Fibroblast of lung (primary cell): Measurements from ENCODE around the gene OR2V1. TPM values are rescaled to one million over a fixed set of nuclear protein-coding genes. Genes with fewer than 3 reads are reported as not detected.
"Not testable (repeated sequence)": the region's sequence is repeated elsewhere in the genome, so short reads cannot be mapped to it uniquely, and the experiment has no call there.

Source experiments
- DNase-seq, 2 donors: peaks; one replicate each; pipeline versions ENCODE4 v3.0.0 to v3.0.0-alpha.2; 2010; ENCODE audit warnings: low read depth in 2 of 2
- H2AFZ ChIP-seq: 2 replicates; pipeline ENCODE4 v1.5.1; 2012; ENCODE audit warnings: low read length, control low read depth, inconsistent platforms
- H3K27ac ChIP-seq: 2 replicates; pipeline ENCODE4 v1.5.1; 2011; ENCODE audit warnings: low read length, control low read depth; ENCODE audit not compliant: insufficient read depth
- H3K27me3 ChIP-seq: 2 replicates; pipeline ENCODE4 v1.5.1; 2011; ENCODE audit warnings: mild to moderate bottlenecking, low read length; ENCODE audit not compliant: control insufficient read depth, insufficient read depth
- H3K36me3 ChIP-seq: 2 replicates; pipeline ENCODE4 v1.5.1; 2011; ENCODE audit warnings: low read length; ENCODE audit not compliant: control insufficient read depth, insufficient read depth
- H3K4me1 ChIP-seq: 2 replicates; pipeline ENCODE4 v1.5.1; 2011; ENCODE audit warnings: low read length; ENCODE audit not compliant: control insufficient read depth, insufficient read depth; ENCODE audit errors: extremely low read depth
- H3K4me2 ChIP-seq: 2 replicates; pipeline ENCODE4 v1.5.1; 2011; ENCODE audit warnings: low read length, control low read depth; ENCODE audit not compliant: insufficient read depth; ENCODE audit errors: extremely low read depth
- H3K4me3 ChIP-seq, 4 experiments: fragments of 200-600 bp in 1 of 4; sonication (generic) in 1 of 4; replicated peaks in 1 of 4; 2 replicates each; pipeline ENCODE4 v1.5.1; 2011 to 2016; ENCODE audit warnings: low read length in 4 of 4, low read depth in 3 of 4, mild to moderate bottlenecking in 3 of 4, control low read depth in 2 of 4, inconsistent platforms in 1 of 4, mixed read lengths in 1 of 4; ENCODE audit not compliant: insufficient read depth in 1 of 4; ENCODE audit errors: control extremely low read depth in 1 of 4
- H3K79me2 ChIP-seq: 2 replicates; pipeline ENCODE4 v1.5.1; 2012; ENCODE audit warnings: mild to moderate bottlenecking, low read length, inconsistent platforms; ENCODE audit not compliant: control insufficient read depth, insufficient read depth
- H3K9ac ChIP-seq: 2 replicates; pipeline ENCODE4 v1.5.1; 2011; ENCODE audit warnings: mild to moderate bottlenecking, low read length, control low read depth; ENCODE audit not compliant: insufficient read depth
- H3K9me3 ChIP-seq: 2 replicates; pipeline ENCODE4 v1.5.1; 2012; ENCODE audit warnings: low read depth, low read length; ENCODE audit not compliant: control insufficient read depth, insufficient read depth
- H4K20me1 ChIP-seq: 2 replicates; pipeline ENCODE4 v1.5.1; 2011; ENCODE audit warnings: low read length; ENCODE audit not compliant: control insufficient read depth, insufficient read depth; ENCODE audit errors: extremely low read depth
- EZH2 ChIP-seq: IDR thresholded peaks from 2 replicates; pipeline ENCODE4 v1.5.1; 2012; ENCODE audit warnings: low read length, control low read depth, mild to moderate bottlenecking; ENCODE audit errors: missing control alignments
- polyA plus RNA-seq, 2 donors: library from polyadenylated mRNA; depleted of rRNA in 1 of 2; stranded (reverse) in 1 of 2; unstranded in 1 of 2; fragments of >200 nt; gene quantifications; 2 replicates each; pipeline ENCODE4 v1.2.1, GENCODE V29; 2011 to 2012; ENCODE audit warnings: missing spikeins in 1 of 2
- total RNA-seq: library from RNA; depleted of rRNA; stranded (reverse); fragments of >200 nt; gene quantifications from 2 replicates; pipeline ENCODE4 v1.2.1, GENCODE V29; 2014
- TF ChIP-seq, protein P1 (sequence below), 2 donors: IDR thresholded peaks in 1 of 2; conservative IDR thresholded peaks in 1 of 2; 1 replicate in 1 of 2; 2 replicates in 1 of 2; pipeline ENCODE4 v1.5.1; 2011 to 2012; ENCODE audit warnings: low read length in 2 of 2, control low read depth in 1 of 2, inconsistent platforms in 1 of 2, low read depth in 1 of 2, mild to moderate bottlenecking in 1 of 2

Gene OR2V1
- total and polyA plus RNA-seq, 2 donors (not counting 1 experiment from before 2014, with no cell fraction given), result not detected

DNA sequence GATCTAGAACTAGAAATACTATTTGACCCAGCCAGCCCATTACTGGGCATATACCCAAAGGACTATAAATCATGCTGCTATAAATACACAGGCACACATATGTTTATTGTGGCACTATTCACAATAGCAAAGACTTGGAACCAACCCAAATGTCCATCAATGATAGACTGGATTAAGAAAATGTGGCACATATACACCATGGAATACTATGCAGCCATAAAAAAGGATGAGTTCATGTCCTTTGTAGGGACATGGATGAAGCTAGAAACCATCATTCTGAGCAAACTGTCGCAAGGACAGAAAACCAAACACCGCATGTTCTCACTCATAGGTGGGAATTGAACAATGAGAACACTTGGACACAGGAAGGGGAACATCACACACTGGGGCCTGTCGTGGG lies 35.8 kb downstream of the OR2V1 start:
- not testable (repeated sequence) for H4K20me1 ChIP-seq, H3K27ac ChIP-seq, H3K9me3 ChIP-seq, H3K4me1 ChIP-seq, H3K79me2 ChIP-seq, H3K4me2 ChIP-seq, H3K4me3 ChIP-seq, H3K27me3 ChIP-seq, H3K9ac ChIP-seq, H2AFZ ChIP-seq, H3K36me3 ChIP-seq, DNase-seq

DNA sequence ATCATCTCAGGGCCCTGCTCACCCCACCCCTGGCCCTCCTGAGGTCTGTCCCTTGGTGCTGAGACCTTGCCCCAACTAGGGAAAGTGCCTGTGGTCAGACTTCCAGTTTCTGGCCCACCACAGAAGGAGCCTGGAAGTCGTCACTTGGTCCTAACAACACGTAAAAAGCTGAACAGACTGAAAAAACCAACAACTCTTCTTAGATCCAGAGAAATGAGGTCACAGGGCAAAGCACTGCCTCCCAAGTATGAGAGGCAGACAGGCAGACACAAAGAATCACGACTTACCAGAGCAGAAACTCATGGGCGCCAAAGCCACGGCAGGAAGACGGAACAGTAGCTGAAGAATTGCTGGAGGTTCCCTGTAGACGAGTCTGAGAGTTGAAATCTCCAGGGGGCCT lies 38.5 kb downstream of the OR2V1 start:
- Histone ChIP-seq H3K27me3 (no peaks in the 10 kb centered on the region), H2AFZ (no peak overlapping the region), H3K4me1 (no peaks in the 10 kb centered on the region), H3K79me2 (no peaks in the 10 kb centered on the region), H3K36me3 (no peaks in the 10 kb centered on the region), H3K9ac (no peak overlapping the region), H3K9me3 (no peaks in the 10 kb centered on the region), H3K4me3 (no peak overlapping the region), H3K4me2 (no peak overlapping the region), H3K27ac (no peak overlapping the region), H4K20me1 (no peaks in the 10 kb centered on the region)
- TF ChIP-seq, protein P1, sequence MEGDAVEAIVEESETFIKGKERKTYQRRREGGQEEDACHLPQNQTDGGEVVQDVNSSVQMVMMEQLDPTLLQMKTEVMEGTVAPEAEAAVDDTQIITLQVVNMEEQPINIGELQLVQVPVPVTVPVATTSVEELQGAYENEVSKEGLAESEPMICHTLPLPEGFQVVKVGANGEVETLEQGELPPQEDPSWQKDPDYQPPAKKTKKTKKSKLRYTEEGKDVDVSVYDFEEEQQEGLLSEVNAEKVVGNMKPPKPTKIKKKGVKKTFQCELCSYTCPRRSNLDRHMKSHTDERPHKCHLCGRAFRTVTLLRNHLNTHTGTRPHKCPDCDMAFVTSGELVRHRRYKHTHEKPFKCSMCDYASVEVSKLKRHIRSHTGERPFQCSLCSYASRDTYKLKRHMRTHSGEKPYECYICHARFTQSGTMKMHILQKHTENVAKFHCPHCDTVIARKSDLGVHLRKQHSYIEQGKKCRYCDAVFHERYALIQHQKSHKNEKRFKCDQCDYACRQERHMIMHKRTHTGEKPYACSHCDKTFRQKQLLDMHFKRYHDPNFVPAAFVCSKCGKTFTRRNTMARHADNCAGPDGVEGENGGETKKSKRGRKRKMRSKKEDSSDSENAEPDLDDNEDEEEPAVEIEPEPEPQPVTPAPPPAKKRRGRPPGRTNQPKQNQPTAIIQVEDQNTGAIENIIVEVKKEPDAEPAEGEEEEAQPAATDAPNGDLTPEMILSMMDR (conservative IDR thresholded peaks at IDR 0.05 in 1 of 2, IDR thresholded peaks at IDR 0.05 in 1 of 2; ENCODE audit: low read depth in 1 of 2, low read length in 2 of 2), result no peak
- TF ChIP-seq EZH2, result no peak
- DNase-seq, result no peak

DNA sequence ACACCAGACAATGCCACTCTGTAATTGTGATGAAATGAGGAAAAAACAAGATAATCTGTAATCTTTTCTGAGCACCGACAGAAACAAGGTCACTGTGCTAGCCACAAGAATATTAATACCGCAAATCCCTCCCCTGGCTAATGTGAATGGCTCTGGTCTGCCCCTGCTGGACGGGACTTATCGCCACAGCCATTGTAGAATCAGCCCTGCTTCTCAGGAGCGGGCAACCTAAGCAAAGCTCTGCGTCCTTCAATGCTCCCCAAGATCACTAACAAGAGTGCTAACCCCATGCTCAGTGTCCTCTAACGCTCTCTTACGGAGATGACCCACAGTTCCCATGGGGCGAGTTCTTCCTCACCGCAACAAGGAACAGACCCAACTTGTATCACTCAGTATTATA lies 42.7 kb downstream of the OR2V1 start:
- no peak for DNase-seq
- Histone ChIP-seq H3K4me1 (no peaks in the 10 kb centered on the region), H3K36me3 (no peaks in the 10 kb centered on the region), H3K79me2 (no peaks in the 10 kb centered on the region), H3K9ac (no peak overlapping the region), H3K27me3 (no peaks in the 10 kb centered on the region), H4K20me1 (no peaks in the 10 kb centered on the region), H3K9me3 (no peaks in the 10 kb centered on the region), H2AFZ (no peak overlapping the region), H3K27ac (no peak overlapping the region), H3K4me2 (no peak overlapping the region), H3K4me3 (no peak overlapping the region)
- no peak for TF ChIP-seq EZH2
- TF ChIP-seq, protein P1 (conservative IDR thresholded peaks at IDR 0.05 in 1 of 2, IDR thresholded peaks at IDR 0.05 in 1 of 2; ENCODE audit: low read depth in 1 of 2, low read length in 2 of 2), result peak; percentile 21 to 42

DNA sequence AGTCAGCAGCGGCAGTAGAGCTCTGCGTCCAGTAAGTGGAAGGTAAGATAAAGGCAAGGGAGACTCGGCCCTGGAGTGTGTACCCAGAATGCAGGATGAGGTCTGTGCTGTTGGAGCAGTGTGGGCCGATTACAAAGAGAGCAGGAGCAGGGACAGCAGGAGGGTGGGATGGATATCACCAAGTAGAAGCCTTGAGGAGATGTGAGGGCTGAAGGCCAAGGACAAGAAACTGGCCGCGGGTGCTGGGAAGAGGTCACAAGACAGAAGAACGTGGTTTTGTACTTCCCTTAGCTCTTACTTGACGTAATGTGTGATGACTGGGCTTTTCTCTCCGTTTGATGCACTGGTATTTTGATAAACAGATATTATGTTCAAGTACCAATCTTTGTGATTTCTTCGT lies 43.7 kb downstream of the OR2V1 start:
- no peaks in the 10 kb centered on the region for H4K20me1 ChIP-seq
- no peaks in the 10 kb centered on the region for H3K36me3 ChIP-seq
- no peak for TF ChIP-seq EZH2
- TF ChIP-seq, protein P1 (conservative IDR thresholded peaks at IDR 0.05 in 1 of 2, IDR thresholded peaks at IDR 0.05 in 1 of 2; ENCODE audit: low read depth in 1 of 2, low read length in 2 of 2), result no peak
- H3K79me2 ChIP-seq, result no peaks in the 10 kb centered on the region
- no peaks in the 10 kb centered on the region for H3K27me3 ChIP-seq
- no peak overlapping the region for H2AFZ ChIP-seq
- H3K9ac ChIP-seq, result no peak overlapping the region
- H3K4me2 ChIP-seq, result no peak overlapping the region
- no peaks in the 10 kb centered on the region for H3K4me1 ChIP-seq
- no peak overlapping the region for H3K4me3 ChIP-seq
- no peak overlapping the region for H3K27ac ChIP-seq
- DNase-seq, result no peak
- H3K9me3 ChIP-seq, result no peaks in the 10 kb centered on the region
